ENCODE data around the gene NCOA3.

- TF ChIP-seq ELF1 (IDR thresholded peaks at IDR 0.05) (no peak), YY1 (IDR thresholded peaks at IDR 0.05; ENCODE audit: low read depth) (no peak), POLR2AphosphoS5 (IDR thresholded peaks at IDR 0.05; ENCODE audit: low read depth, low read length) (no peak), CTCF (IDR thresholded peaks at IDR 0.05) (no peak), JUND (IDR thresholded peaks at IDR 0.05) (no peak), USF2 (IDR thresholded peaks at IDR 0.05; ENCODE audit: borderline replicate concordance, low read depth, low read length) (no peak), TEAD4 (IDR thresholded peaks at IDR 0.05; ENCODE audit: borderline replicate concordance, insufficient read depth) (no peak), EZH2phosphoT487 (IDR thresholded peaks at IDR 0.05; ENCODE audit: borderline replicate concordance, low read depth) (no peak), SIN3A (IDR thresholded peaks at IDR 0.05; ENCODE audit: borderline replicate concordance, low read depth, low read length) (no peak), GATA2 (CRISPR knock-in tag; IDR thresholded peaks at IDR 0.05) (no peak), USF1 (IDR thresholded peaks at IDR 0.05; ENCODE audit: borderline replicate concordance, low read depth) (no peak), CHD2 (IDR thresholded peaks at IDR 0.05; ENCODE audit: low read length, partially characterized antibody) (no peak), NFIC (IDR thresholded peaks at IDR 0.05; ENCODE audit: borderline replicate concordance) (no peak), SMC3 (IDR thresholded peaks at IDR 0.05; ENCODE audit: low read depth, low read length) (no peak)
These were observed 199.9 kb downstream of the NCOA3 start for GRCh38 chr20:47701612-47702011.

All from SK-N-SH (cell line).